ENCODE results near the gene ANKS4B.
"Not testable (repeated sequence)": the region's sequence is repeated elsewhere in the genome, so short reads cannot be mapped to it uniquely, and the experiment has no call there.

The ANKS4B gene

GRCh38 chr16:21263640-21264570 lies 30.4 kb downstream of the ANKS4B start:
- no peak for DNase-seq

GRCh38 chr16:21264571-21265036 lies 31.1 kb downstream of the ANKS4B start:
- DNase-seq: no peak

DNA sequence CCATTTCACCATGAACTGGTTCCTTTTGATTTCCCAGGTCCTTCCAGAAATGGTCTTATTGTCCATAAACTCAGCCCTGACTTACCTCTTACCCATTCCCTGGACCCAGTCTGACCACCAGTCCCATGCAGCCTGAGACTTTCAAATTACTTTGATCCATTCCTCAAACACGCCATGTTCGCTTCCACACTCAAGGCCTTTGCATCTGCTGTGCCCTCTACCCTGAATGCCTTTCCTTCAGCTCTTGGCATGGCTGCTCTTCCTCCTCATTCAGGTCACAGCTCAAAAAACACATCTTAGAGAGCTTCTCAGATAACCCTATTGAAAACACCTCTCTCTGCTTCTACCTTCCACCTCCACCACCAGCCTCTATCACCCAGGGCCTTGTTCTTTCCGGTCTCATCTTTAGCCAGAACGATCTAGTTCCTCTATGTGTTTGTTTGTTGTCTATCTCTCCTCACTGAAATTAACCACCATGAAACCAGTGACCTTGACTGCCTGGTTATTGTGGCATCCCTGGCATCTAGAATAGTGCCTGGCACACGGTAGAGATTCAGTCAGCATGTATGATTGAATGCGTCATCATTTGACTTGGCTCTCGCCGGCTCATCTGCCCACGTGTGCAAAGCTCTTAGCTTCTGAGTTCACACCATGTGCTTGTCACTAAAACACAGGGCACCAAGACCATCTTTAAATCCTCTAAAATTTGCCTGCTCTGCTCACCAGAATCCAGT lies 31.8 kb downstream of the ANKS4B start:
- DNase-seq: no peak

GRCh38 chr16:21267298-21267697 lies 33.8 kb downstream of the ANKS4B start:
- no peak for DNase-seq

DNA sequence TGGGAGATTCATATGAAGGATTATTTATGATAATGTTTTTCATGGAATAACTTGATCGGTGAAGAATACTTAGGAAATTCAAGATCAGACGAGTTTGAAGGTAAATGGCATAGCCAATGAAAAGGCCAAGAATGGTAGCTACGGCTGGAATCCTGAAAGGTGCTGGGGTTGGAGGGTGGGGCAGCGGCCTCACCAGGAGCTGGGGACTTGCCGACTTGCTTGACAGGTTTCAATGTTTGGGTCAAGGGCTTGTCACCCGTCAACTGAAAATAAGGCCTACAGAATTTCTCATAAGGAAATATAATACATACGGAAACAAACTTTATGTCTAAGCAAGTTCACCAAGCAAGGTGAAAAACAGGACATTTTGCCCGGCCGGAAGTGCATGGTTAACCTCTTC lies 34.7 kb downstream of the ANKS4B start:
- no peak for DNase-seq

DNA sequence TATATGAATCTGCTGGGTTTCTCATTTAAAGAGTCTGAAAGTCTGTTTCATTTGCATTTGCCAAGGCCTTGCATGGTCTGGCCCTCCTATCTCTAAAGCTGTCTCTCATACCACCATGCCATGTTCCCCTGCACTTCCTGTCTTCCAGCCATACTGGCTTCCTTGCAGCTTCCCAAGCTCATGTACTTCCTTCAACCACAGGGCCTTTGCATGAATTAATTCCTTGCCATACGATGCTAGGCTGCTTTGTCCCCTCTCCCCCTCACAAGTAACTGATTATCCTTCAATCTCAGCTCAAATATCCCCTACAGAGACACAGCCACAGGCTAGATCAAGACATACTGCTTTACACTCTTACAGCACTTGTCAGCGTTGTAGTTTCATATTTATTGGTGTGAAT lies 38.8 kb downstream of the ANKS4B start:
- DNase-seq: no peak

- not testable (repeated sequence) for DNase-seq
Measured at GRCh38 chr16:21272763-21273162, 39.3 kb downstream of the ANKS4B start.

DNA sequence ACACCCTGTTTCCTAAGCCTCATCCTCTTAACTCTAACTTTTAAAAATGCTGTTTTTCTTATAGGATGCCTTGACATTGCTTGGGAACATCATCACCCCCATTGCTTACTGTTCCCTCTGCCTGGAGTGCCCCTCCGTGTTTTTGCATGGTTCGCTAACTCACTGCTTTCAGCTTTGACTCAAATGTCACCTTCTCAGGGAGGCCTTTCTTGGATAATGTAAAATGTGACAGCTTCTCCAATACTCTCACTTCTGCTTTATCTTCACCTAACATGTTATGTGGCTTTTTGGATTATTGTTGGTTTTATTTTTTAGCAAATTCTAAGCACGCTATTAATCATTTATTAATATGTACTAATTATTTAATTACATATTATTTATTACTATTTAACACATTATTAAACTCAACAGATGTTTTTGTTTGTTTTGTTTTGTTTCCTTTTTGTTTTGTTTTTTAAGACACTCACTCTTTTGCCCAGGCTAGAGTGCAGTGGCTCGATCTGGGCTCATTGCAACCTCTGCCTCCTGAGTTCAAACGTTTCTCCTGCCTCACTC lies 40.8 kb downstream of the ANKS4B start:
- no peak for DNase-seq

DNA sequence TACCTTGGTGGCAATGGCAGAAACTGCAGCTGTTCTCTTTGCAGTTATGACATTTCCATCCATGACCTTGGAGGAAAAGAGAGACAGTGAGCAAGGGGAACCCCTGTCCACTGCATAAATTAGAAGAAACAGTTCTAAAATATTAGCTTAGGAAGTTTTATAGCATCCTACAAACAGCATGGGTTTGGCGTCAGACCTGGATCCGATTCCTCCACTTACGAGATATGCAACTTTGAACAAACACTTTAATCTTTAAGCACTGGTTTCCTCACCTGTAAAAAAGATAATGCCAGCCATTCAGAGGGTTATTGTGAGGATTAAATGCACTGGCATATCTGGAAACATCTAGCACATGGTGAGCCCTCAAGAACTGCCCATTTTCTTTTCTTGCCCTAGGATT lies 42.0 kb downstream of the ANKS4B start:
- DNase-seq: no peak

- DNase-seq: no peak
Measured at GRCh38 chr16:21276090-21276489, 42.6 kb downstream of the ANKS4B start.

DNA sequence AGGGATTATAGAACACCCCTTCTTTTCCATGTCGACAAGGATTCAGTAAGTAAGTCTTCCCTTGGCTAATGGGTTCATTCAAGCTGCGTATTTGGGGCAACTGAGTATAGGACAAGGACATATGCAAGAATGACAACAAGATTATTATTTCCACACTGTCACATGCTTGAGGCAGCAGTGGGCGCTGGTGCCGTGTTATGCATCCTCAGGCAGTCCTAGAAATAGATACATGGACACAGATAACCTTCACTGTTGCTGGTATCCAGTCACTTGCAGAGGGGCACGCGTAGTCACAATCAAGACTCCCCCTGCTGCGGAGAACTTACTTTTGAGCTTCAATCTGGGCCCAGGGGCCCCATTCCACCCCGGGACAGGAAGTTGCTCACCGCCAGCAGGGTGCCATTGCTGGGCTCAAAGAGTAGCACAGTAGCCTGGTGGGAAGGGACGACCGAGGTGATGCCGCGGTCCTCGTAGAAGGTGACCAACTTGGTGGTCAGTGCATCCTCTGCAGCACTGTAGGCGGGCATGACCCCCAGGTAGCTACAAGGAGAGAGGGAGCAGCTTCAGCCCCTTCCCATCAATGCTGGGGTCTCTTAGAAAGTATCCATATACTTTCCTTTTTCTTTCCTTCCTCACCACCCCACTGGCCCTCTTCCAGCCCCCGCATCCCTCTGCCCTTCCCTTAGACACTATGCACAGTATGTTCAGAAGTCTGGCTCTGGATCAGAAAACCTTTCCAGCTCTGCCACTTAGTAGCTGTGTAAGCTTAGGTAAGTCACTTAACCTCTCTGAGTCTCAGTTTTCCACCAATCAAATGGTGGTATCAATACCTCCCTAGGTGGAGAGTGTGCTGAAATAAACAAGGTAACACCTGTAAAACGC lies 43.8 kb downstream of the ANKS4B start:
- DNase-seq: no peak

- DNase-seq: peak; percentile 49
Measured at GRCh38 chr16:21277927-21278706, 44.6 kb downstream of the ANKS4B start, which contains the start of gene CRYM. Gene CRYM (minus strand): TSS chr16:21278290. CDS start chr16:21278251, 39 bp downstream.

DNA sequence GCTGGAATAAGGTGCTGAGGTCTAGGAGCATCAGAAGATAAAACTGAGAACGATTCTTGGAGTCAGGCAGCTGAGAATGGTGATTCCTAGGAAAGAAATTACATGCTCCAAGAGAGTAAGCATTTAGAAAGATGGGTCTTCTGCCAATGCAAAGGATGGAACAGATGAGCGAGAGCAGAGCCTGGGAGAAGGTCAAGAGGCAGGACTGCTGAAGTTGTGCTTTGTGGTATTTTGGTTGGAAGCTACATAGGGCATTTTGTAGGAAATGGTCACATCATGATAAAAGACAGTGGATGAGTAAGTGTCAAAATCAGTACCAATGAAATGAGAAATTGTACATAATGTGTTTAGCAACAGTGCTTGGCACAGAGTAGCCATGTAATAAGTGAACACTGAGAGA lies 46.0 kb downstream of the ANKS4B start:
- no peak for DNase-seq

DNA sequence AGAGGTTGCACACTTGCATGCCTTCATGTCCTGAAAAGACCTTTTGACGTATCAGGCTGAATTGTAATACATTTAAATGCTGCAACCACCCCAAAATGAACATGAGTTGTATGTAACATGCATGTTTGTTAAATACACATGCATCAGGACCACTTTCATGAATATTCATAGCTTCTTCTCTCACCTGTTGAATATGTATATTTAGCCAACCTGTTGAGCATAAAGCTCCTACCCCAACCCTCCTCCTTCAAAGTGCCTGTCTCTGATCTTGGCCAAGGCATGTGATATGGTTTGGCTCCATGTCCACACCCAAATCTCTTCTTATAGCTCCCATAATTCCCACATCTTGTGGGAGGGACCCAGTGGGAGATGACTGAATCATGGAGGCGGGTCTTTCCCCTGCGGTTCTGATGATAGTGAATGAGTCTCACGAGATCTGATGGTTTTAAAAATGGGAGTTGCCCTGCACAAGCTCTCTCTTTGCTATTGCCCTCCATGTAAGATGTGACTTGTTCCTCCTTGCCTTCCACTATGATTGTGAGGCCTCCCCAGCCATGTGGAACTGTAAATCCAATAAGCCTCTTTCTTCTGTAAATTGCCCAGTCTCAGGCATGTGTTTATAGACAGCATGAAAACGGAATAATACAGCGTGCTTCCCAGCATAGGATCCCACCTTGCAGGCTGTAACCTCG lies 48.3 kb downstream of the ANKS4B start:
- DNase-seq: no peak

DNA sequence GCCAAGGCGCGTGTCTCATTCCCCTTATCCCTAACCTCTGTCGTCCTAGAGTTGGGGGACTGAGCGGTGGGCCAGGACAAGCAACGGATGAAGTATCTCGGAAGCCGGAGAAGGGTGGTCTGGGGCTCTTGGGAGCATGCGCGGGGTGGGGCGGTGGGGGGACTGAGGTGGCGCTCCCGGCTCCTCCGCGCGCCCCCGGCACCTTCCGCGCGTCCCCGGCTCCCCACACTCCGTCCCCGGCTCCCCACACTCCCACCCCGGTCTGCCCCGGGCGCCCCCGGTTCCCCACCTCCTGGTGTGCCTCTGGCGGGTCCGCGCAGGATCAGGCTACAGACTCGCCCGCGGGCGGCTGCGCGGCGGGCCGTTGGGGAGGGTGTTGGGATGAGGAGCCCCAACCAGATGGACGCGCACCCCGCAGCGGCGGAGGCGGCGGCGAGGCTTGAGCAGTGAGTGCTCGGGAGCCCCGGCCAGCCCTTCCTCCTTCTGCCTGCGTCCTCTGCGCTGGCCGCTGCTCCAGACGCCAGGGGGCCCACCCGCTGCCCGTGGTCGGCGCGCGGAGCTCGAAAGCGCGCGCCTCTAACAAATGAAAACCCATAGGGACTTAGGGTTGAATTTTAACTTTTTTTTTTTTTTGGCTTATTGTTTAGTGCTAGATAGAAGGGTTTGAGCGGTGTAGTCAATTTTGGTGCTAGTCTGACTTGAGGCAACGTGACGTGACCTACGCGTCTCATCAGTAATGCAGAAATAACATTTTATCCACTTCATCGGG lies 50.2 kb downstream of the ANKS4B start:
- DNase-seq: no peak

DNA sequence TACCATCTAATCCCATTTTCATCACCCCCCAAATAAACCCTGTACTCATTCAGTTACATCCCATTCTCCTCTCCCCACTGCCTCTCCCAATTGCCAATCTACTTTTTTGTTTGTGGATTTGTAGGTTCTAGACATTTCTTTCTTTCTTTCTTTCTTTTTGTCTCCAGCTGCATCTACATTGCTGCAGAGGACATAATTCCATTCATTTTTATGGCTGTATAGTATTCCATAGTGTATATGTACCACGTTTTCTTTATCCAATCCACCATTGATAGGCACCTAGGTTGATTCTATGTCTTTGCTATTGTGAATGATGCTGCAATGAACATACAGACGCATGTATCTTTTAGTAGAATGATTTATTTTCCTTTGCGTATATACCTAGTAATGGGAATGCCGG lies 50.9 kb downstream of the ANKS4B start:
- DNase-seq: no peak

- no peak for DNase-seq
Measured at GRCh38 chr16:21285314-21285713, 51.8 kb downstream of the ANKS4B start.

GRCh38 chr16:21289789-21290188 lies 56.3 kb downstream of the ANKS4B start:
- not testable (repeated sequence) for DNase-seq

- peak; percentile 81 for DNase-seq
Measured at GRCh38 chr16:21300309-21301167, 67.0 kb downstream of the ANKS4B start.

Data from activated CD4-positive, alpha-beta T cell treated with anti-CD3 and anti-CD28 coated beads, Interleukin-2, Interleukin-6, amounts not matched to agents 100 ng/mL and 50 ng/mL, durations not matched to agents 16 hours and 8 hours (primary cell).